ENCODE data around the gene PWP1.

Gene PWP1

DNA sequence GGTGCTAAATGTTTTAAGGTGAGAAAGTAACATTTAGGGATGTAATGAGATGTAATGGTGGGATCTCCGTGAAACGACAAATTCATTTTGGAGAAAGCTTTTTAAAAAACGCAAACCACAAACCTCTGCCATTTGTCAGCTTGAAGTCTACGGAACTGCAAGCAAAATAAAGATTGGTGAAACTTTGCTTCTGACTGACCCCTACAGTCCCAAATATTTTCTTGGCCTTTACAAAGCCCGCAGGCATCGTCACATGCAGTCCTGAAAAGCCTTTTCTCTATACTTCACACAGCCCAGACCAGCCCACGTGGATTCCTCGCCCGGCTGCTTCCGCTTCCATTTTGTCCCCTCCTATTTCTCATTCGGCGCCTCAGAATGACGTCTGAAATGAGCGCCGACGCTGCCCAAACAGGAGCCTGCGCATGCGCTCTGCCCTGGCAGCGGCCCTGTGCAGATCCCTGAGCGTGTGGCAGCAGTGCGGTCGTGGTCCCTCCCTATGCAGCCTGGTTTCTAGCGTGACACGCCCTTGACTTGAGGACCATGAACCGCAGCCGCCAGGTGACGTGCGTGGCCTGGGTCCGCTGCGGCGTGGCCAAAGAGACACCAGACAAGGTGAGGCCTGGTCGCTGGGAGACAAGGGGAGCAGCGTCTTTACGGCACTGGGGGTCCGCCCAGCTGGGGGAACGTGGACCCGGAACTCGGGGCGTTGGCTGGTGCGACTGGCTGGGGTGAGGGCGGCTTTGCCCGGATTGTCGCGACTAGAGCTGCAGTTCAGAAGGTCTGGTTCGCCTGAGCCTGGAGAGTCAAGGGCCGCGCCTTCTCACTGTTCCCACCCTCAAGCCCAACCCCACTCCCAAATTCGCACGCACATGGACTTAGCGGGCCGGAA lies at the start of gene PWP1:
PWP1 (plus strand) TSS at position 440 of the 889 bp plus-strand sequence; CDS start at position 541, 101 bp downstream.
- peak; percentile 90 to 94 for DNase-seq

DNA sequence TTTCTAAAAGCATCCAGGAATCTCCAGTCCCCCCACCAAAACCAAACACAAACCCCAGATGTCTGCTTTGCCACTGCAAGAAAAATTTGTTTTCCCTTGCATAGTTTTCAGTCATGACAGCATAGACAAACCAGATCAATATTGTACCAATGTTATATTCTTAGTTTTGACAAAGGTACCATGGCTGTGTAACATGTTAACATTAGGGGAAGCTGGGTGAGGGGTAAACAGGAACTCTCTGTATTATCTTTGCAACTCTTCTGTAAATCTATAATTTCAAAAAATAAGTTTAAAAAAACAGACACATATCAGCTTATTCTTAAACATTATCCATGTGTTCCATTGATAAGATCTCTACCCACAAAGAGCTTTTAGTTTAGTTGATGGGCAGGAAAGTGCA lies 44.4 kb upstream of the PWP1 start:
- no peak for DNase-seq

DNA sequence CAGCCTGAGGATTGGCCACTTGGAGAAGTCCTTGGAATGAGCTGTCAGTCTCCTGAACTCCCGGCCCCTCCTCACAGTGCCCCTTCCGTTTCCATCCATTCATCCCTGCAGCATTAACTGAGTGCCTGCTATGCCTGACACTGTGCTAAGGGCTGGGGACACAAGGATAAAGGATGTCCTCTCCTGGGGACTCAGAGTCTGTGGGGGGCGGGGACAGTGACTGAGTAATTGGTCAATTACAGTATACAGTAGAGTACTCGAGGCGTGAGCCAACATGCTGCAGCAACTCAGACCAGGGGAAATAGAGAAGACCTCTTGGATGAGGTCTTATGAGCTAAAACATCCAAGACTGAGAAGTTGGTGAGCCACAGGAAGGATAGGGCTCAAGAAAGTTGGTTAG lies 43.4 kb upstream of the PWP1 start:
- DNase-seq = no peak

DNA sequence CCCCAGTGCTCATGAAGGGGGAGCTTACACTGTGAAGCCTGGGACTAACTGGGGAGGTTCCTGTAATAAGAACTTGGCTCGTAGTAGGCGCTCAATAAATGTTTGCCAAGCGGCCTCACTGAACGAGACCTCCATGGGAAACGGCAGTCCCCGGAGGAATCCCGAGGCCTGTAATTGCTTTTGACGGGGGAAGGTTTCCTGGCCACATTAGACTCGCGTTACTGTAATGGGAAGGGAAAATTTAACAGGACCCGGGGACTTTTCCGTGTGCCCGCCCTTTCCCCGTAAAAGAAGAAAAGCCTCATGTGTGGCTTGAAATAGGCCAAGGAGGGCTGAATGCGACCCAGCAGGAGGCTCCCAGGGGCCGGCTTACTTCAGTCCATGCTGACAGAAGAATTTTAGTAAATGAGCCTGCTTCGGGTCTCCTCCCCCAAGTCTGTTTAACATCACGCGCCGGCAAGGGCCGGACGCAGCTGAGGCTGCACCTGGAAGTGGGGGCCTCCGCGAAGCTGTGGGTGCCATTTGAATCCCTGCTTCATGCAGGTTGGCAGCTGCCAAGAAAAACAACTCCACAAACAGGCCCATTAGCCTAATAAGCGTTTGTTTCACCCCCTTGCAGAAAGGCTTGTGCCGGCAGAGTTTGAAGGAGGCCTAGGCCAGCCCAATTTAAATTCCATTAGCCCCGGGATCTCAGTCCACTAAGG lies 39.8 kb upstream of the PWP1 start:
- peak in 1 of 2 experiments; percentile 14 for DNase-seq

DNA sequence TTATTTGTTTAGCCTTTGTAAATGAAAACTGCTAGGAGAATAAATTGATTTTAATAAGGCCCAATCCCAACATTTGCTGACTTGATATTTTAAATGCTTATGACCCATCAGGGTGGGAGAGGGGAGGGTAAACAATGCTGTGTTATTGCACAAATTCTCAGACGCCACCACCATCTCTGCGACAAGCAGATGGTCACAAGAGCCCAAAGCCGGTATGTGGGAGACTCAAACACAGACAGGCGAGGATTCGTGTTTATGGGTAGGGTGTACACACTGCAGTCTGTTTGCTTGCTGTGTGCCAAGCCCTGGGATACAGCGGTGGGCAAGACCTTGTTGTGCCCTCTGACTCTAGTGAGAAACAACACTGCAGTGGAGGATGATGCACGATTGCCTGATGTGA lies 39.2 kb upstream of the PWP1 start:
- no peak for DNase-seq

DNA sequence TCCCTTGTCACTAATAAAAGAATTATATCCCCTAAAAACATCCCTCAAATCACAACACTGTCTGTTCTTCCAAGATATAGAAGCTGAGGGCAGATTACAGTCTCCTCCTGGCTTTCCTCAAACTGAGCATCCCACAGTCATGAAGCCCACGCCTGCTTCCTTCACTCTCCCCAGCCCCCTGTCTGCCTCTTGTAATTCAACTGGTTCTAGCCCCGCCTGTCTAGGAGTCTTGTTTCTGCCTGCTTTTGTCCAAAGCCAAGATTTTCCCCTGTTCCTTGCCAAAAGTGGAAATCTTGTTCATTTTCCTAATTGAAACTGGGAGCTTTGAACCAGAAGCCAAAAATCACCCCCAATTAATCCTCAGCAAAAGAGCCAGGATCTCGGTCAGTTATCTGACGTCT lies 35.9 kb upstream of the PWP1 start:
- no peak for DNase-seq

DNA sequence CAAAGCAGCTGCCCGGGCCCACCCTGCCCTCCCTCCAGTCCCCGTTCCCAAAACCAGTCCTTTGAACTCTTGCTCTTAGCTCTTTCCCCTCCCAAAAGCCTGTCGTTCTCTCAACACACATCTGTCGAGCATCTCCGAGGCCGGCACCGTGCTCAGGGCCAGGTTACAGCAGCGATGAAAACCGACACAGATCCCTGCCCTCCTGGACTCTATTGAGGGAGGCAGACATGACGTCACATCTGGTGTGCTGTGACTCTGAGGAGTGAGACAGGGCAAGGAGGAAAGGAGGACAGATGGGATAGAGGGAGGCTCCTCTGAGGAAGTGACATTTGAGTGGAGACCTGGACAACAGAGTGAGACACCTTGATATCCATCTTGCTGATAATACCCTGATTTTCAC lies 34.6 kb upstream of the PWP1 start:
- no peak for DNase-seq

DNA sequence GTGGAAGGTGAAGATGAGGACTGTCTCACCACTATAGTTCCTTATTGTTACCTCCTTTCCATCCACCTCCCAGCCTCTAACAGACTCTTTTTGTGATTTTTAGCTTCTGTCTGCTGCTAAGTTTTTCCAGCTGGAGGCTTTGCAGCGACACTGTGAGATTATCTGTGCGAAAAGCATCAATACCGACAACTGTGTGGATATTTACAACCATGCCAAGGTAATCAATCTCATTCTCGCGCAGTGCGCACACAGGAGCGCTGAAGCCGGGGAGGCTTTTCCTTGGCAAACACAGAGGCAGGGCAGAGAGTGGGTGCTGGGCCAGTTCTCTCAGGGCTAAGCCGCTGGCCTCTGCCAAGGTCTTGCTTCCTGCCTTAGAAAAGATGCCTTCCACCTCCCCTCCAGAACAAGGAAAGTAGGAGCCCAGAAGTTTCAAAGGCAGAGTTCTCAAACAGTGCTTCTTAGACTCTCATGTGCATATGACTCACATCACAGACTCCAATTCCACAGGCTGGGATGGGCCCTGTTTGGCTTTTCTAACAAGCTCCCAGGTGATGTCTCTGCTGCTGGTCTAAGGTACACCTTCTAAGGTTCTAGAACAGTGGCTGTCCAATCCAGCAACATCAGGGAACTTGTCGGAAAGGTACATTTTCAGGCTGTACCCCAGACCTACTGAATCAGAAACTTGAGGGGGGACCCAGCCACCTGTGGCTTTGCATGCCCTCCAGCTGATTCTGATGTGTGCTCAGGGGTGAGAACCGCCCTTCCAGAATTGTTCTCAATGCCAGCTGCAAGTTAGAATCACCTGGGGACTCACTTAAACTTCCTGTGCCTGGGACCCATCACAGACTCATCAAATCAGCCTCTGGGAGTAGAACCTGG lies 33.8 kb upstream of the PWP1 start:
- DNase-seq = no peak

DNA sequence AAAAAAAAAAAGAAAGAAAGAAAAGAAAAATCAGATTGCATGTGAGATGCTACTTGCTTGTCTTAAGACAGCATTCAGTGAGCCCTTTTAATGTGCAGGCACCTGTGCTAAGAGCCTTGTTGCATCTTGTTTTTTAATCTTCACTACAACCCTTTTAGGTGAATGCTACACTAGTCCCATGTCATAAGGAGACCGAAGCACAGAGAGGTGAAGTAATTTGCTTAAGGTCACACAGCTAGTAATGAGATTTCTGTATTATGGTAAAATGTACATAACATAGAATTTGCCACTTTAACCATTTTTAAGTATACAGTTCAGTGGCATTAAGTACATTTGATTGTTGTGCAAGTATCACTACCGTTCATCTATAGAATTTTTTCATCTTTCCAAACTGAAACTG lies 32.1 kb upstream of the PWP1 start:
- DNase-seq = no peak

DNA sequence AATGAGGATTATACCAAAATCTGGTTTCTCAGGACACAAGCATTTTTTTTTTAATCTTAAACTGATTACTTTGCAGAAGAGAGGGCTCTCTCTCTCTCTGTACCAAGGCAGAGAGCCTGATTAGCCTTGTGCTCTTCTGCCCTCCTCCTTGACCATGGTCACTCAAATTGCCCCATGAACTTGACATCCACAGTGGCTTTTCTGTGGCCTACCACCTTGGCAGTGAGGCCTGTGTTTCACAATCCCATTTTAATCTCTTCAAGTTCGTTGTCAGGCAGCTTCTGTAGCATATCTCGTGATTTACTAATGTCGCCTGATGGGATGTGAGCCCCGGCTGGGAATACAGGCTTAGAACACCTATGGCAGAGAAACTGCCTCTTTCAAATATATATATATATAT lies 30.7 kb upstream of the PWP1 start:
- no peak for DNase-seq

DNA sequence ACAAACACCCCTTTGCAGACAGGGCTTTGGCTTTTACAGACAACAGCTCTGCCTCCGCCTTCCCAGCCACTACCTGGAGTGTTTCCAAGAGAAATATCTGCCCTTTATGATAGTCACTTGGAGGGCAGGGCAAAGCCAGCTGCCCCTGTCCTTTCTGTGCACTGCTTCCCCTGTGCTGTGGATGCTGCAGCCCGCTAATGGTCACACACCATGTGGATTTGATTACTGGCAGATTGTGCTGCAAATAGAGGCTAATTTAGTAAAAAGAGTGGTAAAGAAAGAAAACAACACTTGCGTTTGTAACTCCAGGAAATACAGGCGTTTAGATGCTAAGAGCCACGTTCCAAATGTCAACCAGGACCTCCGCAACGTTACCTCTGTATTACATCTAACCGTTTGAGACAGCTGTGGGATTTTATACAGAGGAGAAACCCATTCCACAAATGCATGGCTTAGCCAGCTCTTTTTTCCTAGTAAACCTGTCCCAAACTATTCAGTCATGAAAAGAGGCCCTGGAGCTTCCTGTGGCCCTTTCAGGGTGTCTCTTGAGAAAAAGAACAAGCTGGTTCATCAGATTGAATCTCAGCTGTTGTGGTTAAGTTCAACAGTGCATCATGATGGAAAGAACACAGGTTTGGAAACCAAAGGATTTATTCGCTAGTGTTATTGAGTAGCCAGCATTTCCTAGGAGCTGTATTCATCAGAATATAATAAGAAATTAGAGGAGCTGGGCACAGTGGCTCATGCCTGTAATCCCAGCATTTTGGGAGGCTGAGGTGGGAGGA lies 30.1 kb upstream of the PWP1 start:
- no peak for DNase-seq

DNA sequence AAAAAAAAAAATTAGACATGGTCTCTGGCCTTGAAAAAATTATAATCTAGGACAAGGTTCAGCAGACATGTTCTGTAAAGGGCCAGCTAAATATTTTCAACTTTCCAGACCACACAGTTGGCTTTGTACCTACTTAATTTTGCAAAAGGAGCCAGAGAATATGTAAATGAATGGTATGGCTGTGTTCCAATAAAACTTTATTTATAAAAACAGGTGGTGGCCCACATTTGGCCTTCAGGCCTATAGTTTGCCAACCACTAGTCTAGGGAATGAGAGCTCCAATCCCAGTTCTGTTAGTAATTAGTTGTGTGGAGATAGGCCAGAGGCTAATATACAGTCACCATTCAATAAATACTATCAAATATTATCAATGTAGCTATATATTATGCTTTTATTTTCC lies 29.3 kb upstream of the PWP1 start:
- no peak for DNase-seq

DNA sequence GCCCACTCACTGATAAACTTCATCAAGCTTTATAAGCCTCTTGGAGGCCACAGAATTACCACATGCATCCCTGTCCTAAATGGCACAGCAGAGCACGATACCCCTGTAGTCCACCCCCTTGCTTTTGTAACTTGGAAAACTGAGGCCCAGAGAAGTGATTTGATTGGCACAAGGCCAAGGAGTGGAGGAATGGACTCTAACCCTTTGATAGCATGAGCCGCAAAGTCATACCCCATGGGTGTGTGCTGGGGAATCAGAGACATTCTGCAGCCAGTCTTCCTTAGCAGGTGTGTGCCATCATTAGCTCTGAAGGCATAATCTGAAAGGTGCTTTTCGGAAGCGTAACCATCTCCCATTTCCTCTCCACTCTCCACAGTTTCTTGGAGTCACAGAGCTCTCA lies 28.5 kb upstream of the PWP1 start:
- no peak for DNase-seq

DNA sequence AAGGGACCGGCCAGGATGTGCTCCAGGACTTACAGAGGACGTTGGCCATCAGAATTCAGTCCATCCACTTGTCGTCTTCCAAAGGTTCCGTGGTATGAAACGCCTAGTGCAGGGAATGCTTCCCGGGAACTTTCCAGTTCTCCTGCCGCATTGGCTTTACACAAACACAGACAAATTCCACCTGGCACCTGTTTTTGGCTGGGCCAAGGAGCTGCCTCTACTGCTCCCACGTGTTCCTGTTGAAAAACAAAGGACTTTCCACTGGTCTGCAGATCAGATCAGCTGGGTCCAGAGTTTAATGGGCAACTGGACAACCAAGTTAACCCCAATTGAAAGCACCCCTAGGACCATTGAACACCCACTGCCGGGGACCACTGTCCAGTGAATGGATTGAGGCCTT lies 28.0 kb upstream of the PWP1 start:
- no peak for DNase-seq

DNA sequence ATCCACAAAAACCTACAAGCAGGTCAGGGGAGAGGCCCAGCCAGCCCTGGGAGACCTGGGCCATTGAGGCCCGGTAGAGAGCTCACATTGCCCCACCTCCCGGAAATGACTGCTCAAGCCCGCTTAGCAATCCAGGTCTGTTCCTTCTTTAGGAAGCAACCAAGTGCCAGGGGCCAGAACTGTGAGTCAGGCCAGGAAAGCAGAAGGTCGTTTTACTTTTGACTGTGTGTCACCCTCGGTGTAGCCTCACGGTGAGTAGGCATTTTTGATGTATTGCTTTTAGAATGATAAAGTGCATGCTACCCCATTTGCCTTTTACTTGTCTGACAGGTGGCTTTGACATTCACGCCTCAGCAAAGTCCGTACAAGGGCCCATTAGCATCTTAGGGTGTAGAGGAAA lies 25.4 kb upstream of the PWP1 start:
- DNase-seq = no peak

DNA sequence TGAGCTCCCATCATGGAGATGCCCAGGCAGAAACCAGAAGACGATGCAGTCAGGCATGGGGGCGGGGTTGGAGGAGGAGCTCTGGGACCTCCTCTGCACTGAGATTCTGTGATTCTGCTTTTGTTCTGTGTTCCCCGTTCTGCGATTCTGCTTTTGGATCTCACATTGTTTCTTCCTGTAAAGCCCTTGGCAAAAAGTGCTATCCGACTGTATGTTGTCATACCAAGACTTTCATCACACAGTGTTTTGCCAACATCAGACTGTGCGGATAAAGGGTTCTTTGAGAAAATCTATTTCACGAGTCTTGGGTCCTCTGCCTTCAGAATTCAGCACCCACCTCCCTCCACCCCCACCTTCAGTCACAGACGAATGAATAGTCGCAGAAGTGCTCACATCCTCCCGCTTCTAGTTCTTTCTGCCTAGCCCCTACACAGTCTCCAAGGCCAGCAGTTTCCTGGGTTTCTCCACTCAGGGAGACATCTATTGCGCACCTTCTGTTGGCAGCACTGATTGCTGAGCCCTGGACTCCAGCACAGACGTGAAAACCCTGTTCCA lies 24.7 kb upstream of the PWP1 start:
- no peak for DNase-seq

DNA sequence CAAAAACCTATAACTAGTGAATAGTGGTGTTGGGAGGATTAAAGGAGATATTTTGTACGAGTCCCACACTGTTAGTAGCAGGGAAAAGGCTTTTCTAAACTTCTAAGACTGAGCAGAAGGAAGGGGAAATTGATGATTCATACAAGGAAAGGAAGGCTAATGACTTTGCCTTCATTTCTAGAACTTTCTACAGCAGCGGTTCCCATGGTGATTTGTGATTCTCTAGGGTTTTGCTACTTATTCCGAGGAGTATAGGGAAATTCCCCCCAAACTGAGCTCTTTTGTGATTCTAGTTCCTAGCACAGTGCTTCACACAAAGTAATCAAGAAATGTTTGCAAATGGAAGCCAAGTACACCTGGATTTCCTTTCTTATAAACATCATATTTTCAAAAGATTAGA lies 23.8 kb upstream of the PWP1 start:
- DNase-seq = no peak

DNA sequence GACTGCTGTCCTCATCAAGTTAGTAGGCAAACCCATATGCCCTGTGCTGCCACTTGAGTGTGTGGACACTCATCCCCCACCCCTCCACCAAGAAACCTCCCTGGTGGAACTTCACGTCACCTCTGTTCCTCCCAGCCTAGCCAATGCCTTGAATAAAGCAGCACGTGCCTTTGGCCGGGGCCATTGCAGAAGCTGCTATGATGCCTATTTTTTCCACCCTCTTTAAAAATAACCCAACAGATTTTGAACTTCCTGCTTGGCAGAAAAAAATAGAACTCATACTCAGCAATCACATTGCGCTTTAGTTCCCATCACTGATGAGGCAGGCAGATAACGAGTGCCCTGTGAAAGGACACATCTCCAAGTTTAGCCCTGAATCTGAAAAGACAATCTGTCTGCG lies 23.1 kb upstream of the PWP1 start:
- no peak for DNase-seq

DNA sequence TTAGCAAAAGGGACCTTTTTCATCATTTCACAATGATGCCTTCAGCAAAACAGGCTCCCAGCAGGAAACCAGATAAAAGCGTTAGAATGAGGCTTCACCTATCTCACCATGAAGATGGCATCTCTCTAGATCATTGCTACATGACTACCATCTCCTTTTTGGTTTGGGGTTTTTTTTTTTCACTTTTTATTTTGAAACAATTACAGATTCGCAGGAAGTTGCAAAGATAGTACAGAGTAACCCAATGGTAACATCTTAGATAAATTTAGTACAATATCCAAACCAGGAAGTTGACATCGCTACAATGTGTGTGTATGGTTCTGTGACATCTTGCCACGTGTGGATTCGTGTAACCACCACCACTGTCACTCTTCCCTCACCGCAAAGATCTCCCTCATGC lies 22.3 kb upstream of the PWP1 start:
- DNase-seq = no peak

DNA sequence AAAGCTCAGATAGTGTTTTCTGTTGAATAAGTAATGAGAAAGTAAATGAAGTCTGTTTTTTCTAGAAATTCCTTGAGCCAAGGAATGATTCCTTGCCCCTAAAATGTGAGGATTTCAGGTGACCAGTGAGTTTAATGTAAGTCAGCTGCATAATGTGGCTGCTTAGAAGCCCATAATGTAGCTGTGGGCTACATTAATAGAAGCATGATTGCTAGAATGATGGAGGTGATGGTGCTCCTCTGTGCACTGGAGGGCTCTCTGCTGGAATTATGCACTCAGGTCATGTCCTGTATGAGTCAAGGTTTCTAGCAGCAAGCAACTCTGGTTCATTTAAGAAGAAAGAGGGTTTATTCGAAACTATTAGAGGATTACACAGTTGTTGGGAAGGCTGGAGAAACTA lies 19.6 kb upstream of the PWP1 start:
- DNase-seq = no peak

DNA sequence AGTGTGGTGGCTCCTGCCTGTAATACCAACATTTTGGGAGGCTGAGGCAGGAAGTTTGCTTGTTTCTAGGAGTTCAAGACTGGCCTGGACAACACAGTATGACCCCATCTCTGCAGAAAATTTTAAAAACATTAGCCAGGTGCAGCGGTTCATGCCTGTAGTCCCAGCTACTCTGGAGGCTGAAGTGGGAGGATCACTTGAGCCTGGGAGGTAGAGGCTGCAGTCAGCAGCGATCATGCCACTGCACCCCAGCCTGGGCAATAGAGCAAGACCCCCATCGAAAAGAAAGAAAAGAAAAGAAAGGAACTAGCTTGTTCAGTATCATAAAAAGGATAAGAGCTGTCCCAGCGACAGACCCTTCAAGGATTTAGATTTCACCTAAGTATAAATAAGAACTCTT lies 18.1 kb upstream of the PWP1 start:
- no peak for DNase-seq

All from NCI-H1930 (cell line).